SIG-M5 treated with dmso at 0.1 percent for 504 hours (cell line): ENCODE measurements around the gene ANGPTL2.

ENCODE experiments used
- DNase-seq: peaks from one replicate; lab custom pipeline; 2025; ENCODE audit not compliant: unreplicated experiment; lab: John Stamatoyannopoulos, UW

Gene ANGPTL2

GRCh38 chr9:127098916-127099553 lies 23.4 kb downstream of the ANGPTL2 start:
- DNase-seq: no peak

- no peak for DNase-seq
These were observed 24.8 kb downstream of the ANGPTL2 start for GRCh38 chr9:127097683-127098082.

- no peak for DNase-seq
These were observed 26.2 kb downstream of the ANGPTL2 start for GRCh38 chr9:127096208-127096607.

GRCh38 chr9:127095411-127095810 lies 27.0 kb downstream of the ANGPTL2 start:
- DNase-seq: no peak

DNA sequence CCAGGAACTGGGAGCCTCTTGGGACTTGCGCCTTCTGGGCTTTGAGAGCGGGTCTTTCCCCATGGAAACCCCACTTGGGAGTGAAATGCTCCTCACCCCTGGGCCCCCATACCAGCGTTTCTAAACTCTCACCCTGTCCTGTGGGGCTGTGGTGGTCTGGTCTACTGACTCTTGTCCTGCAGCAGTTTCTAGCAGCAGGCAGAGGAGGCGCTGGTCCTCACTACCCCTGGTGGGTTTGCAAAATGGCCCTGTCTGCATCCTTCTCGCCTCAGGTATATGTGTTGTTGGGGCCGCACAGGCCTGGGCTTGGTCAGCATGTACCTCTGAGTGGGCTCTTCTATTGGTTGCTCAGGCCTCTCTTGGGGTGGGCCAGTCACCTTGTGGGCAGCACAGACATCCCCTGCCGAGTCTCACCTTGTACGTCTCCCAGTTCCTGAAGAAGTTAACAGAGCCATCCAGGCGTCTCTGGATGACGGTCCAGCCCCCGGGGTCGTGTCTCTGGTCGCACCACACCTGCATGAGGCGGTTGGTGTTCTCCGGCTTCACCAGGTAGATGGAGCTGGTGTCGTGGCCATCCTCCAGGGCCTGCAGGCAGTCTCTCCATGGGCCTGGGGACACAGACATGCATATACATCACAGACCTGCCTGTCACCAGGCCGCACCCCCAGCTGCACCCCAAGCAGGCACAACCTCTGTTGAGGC lies 29.0 kb downstream of the ANGPTL2 start:
- no peak for DNase-seq

DNA sequence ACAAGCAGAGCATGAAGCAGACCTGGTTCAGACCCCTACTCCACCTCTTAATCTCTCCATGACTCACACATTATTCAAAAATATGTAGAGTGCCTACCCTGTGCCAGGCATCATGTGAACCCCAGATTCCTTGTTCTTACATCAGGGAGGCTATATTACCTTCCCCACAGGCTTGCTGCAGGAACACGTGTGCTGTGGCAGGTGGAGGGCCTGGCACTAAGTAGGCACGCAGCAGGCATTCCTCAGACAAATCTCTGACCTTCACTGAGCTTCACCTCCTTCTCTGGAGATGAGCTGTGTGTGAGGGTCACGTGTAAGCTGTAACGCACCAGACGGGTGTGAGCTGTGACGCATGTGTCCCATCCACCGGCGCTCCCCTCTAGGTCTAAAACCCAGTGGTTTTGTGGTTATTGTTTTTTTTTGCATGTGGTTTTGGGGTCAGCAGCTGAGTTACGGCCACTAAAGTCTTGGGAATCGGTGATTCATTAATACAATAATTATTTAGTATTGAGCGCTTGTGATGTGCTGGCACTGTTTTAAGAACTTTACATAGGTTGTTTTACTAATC lies 30.3 kb downstream of the ANGPTL2 start:
- DNase-seq: no peak

GRCh38 chr9:127091526-127091925 lies 30.9 kb downstream of the ANGPTL2 start:
- DNase-seq: no peak

GRCh38 chr9:127090341-127090985 lies 32.0 kb downstream of the ANGPTL2 start:
- DNase-seq: no peak

GRCh38 chr9:127089631-127090081 lies 32.8 kb downstream of the ANGPTL2 start:
- no peak for DNase-seq

- no peak for DNase-seq
These were observed 33.5 kb downstream of the ANGPTL2 start for GRCh38 chr9:127088724-127089615.

- DNase-seq: no peak
These were observed 34.6 kb downstream of the ANGPTL2 start for GRCh38 chr9:127087836-127088235.

GRCh38 chr9:127087411-127087810 lies 35.0 kb downstream of the ANGPTL2 start:
- no peak for DNase-seq

- no peak for DNase-seq
These were observed 35.7 kb downstream of the ANGPTL2 start for GRCh38 chr9:127086771-127087170.

DNA sequence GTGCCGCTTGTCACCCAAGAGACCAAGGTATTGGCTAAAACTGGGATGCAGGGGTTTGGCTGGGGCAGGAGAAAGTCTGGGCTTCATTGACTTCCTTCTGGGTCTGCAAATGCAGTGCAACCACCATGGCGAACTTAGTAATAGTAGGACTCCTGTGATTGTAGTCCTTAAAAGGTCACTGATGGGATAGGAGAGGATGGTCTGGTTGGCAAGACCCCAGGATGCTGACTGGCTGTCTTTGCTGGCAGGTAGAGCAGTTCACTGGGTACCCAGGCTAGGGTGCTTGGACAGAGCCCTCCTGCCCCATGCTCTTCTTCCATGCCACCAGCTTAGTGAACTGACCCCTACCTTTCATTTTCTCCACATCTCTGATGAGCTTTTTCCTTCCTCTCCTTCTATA lies 37.2 kb downstream of the ANGPTL2 start:
- DNase-seq: no peak

GRCh38 chr9:127084076-127085039 lies 38.1 kb downstream of the ANGPTL2 start:
- no peak for DNase-seq

DNA sequence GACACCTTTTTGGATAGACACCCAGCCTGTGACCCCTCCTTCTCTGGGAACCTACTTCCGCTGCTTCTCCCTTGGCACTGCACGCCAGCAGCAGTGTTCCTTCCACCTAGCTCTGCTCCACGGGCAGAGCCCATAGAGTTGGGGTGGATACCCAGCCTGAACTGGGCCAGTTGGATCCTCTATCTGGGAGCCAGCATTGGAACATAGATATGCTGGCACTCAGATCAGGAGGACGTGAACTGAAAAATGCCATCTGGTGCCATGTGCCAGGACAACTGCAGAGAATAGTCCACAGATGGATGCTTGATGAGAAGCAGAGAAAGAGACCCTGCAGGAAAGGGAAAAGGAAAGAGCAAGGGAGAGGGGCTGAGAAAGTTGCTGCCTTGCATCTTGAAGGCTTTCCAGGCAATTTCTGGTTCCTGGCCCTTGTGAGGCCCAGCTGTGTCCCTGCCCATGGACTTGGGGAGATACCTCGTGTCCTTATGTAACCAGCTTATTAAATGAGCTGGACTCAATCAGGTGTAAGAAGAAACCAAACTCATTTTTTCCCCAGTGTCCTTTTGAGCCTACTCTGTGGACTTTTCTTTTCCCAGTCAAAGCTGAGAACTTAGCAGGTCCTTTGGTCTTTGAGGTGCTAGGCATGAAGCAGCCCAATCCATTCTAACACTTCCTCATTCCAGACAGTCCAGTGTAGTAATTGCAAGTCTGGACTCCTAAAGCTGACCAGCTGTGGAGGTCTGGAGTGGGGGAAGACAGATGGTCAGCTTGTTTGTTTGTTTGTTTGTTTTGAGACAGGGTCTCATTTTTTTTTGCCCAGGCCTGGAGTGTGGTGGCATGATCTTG lies 39.1 kb downstream of the ANGPTL2 start:
- DNase-seq: no peak

DNA sequence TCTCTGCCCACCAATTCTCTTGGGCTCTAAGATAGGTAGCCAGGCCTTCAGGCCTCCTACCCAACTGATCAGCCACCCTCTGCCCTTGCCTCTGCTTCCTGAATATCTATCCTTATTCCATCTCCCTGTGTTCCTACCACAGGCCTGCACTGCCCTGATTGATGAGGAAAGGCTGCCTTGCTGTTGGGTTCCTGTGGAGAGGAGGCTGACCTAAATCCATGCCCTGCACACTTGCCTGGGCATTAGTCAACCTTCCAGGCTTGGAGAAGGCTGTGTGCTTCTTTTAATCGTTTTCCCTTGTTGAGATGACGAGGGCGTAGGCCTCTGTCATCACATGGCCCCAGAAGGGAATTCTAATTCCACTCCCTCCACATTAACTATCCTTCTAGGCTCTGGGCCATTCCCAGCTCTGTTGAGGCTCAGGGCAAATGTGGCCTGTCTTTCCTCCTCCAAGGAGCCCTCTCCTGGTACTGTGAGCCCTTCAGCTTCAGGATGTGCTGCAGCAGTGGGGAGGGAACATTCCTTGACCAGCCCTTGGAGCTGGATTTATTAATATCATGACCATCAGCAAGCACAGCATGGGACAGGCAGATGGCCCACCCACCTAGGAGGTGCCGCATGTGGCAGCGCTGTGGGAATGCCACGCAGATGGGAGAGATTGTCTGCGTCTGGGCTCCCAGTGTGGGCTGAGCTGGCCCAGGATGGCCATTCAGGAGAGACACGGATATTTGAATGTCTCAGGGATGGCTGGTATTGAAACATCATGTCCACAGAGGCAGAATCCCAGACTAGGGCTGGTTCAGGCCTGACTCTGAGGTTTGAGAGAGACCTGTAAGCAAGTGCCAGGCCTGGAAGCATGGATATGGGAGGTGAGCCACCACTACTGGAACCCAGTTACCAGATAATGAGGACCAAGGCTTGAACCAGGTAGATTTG lies 40.9 kb downstream of the ANGPTL2 start:
- no peak for DNase-seq
